ENCODE results near the gene BLOC1S1.

The BLOC1S1 gene

DNA sequence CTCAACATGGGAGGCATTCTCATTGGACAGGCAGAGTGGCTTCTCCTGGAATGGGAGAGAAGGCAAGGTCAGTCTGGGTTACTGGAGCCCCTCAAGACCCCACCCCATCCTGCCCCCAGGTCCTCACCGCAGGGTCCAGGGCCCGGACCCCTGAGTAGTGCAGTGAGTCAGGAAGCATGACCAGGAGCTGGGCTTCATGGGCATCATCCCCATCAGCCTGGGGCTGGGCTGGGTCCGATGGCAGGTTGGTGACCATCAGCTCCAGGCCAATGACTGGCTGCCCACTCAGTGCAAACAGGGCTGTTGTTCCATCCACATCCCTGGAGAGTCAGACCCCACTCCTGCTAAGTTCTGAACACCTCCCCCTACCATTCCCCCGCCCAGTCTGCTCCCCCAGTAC lies 21.2 kb upstream of the BLOC1S1 start:
- DNase-seq (ENCODE audit: low read depth, low spot score): no peak

DNA sequence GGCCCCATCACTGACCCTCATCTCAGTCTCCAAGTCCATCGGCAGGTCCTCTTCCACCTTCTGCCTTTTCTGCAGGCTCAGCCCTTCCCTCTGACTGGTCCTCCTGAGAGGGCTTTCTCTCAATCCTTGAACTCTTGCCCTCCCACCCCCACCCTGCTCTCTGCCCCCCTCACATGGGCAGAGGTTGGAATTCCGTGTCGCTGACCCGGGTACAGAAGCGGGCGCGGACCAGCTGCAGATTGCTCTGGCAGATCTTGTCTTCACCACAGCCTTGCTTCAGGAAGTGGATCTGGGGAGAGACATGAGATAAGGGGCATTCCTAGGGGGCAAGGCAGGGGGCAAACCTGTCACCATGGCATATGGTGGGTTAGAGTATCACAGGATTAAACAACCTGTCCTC lies 20.5 kb upstream of the BLOC1S1 start:
- no peak for DNase-seq (ENCODE audit: low read depth, low spot score)

DNA sequence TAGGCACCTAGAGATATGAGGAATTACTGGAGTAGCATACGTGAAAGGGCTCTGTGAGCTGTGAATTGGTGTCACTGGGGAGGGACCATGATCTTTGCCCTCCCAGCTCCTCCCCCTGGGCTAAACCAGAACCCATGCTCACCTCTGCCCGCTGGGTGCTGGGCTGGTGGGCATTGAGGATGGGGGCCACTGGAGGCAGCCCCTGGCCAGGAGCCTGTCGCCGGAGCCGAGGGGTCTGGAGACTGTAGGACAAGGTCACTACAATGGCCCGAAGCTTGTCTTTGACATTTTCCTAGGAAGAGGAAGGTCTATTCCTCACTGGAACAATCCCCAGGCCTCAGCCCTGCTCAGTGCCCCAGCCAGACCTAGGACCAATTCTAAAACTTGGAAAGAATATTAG lies 19.7 kb upstream of the BLOC1S1 start:
- no peak for DNase-seq (ENCODE audit: low read depth, low spot score)

DNA sequence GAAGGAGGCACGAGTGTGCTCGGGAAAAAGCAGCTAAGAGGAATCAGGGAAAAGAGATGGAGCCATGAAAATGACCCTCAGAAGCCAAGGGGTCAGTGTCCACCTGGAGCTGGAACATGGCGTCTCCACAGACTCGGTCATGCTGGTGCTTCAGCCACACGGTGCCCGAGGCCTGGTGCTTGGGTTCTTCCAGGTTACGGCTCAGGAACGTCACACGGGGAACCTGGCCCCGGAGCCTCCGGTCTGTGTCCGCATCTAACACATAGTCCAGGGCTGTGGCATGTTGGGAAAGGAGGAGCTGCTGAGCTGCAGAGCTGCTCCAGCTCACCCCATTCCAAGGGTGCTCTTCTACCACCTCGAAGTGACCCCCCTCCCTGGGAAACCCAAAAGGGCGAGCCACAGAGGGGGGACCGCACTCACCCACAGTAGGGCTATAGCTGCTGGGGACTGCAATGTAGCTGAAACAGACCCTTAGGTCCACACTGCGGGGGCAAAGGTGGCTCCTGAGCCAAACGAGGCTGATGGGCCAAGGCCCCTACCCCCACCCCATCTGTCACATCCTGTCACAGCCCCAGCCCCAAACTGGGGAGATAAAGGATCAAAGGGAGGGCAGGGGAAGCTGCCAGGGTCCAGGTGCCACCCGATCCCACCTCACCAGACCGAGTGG lies 18.9 kb upstream of the BLOC1S1 start:
- no peak for DNase-seq (ENCODE audit: low read depth, low spot score)

DNA sequence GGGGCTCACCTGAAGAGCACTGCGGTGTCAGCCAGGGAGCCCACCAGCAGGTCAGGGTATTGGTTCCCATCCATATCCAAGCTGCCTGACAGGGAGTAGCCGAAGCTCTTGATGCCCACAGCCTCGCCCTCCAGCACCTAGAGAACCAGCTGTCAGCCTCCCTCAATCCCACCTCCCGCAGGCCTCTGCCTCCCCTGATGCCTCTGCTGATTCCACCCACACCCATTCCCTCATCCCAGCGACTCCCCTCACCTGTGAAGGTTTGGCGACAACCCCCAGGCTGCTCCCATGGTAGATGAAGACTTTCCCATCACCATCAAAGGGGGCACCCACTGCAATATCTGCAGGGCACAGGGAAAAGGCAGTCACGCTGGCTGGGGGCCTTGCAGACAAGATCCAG lies 18.2 kb upstream of the BLOC1S1 start:
- no peak for DNase-seq (ENCODE audit: low read depth, low spot score)

DNA sequence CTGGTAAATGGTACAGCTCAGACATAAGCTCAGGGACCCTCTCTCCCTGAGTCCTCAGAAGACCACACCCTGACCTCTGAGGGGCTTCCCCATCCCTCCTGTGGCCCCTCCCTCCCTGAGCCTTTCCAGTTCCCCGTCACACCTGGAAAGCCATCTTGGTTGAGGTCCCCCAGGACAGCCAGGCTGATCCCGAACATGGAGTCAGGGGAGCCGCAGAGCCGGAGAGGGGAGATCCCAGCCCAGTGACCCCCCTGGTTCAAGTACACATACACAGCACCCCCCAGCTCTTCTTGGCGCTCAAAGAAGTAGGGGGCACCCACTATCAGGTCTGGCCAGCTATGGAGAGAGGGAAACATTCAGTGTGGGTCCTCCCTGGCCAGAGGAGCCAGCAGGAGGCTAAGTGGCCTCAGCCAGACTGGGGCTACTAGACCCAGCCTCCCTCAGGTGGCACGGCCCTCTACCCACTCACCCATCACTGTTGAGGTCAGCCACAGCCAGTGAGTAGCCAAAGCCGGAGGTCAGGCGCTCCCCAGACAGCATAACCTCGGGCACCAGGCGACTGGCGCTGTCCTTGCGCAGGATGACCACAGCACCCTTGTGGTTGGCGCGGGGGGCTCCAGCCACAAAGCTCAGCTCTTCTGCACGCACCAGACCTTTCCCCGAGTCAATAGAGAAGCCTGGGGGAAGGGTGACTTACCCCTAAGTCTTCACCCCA lies 17.4 kb upstream of the BLOC1S1 start:
- no peak for DNase-seq (ENCODE audit: low read depth, low spot score)

DNA sequence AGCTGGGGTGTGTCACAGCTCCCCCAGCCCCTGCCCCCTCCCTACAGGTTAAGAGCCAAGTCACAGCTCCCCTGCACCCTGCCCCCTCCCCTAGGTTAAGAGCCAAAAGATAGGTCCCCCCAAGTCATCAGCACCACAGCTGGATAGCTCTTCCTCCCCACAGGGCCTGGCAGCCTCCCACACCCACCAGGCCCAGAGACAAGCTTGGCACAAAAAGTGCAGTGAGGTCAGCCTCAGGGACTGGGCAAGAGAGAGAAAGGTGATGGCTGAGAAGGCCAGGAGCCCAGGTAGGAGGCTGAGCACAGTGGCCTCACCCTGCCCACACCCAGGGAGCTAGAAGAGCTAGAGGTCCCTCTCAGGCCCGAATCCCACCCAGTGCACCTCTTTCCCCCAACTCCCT lies 16.9 kb upstream of the BLOC1S1 start:
- DNase-seq (ENCODE audit: low read depth, low spot score): no peak

DNA sequence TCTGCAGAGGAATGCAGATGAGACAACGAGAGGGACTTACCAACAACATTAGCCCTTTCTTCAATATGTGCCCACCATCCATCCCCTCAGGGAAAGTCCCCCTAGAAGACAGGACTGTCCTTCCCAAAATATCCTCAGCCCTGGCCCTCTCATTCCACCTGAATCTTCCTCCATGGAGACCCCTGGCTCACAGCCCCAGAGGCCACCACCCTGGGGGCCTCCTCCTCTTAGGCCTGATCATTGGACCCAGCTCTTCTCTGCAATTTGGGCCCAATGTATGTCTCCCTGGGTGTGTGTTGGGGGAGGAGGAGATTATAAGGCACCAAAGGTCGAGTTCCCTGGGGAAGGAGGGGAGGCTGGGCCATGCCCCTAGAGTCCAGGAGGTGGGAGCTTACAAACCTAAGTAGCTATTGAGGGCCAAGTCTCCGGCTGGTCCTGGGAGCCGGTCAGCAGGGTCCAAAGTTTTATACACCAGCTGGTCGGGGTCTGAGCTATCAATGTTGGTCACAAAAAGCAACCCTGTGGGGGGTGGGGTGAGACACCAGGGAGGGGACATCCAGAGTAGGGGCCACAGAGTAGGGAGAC lies 16.3 kb upstream of the BLOC1S1 start:
- no peak for DNase-seq (ENCODE audit: low read depth, low spot score)

DNA sequence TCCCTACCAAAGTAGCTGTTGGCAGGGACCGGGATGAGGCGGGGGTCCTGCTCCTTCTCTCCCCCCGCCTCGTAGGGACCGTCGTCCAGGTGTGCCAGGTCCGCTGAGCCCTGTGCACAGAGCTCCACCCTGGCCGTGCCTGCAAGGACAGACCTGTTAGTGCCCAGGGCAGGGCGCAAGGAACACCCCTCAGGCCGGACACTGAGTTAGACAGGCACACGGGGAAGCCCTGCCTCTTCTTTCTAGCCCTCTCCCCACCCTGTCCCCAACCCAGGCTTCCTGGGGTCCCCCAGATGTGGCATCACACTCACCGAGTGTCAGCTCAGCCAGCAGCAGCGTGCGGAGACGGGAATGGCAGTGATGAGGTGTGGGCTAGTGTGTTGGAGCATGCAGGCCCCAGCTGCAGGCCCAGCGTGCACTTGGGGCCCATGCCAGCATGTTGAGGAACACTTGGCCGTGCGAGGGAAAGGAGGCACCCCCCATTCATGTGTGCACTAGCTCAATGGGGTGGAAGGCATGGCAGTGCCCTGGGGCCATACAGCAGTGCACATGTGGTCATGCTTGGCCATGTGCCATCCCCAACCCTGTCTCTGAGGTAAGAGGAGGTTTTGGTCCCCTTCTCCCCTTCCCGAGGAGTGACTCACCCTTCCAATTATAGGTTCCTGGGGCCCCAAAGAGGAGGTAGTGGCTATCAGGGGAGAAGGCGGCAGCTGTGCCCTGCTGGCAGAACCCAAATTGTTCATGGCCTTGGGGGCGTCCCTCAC lies 15.4 kb upstream of the BLOC1S1 start:
- DNase-seq (ENCODE audit: low read depth, low spot score): no peak

DNA sequence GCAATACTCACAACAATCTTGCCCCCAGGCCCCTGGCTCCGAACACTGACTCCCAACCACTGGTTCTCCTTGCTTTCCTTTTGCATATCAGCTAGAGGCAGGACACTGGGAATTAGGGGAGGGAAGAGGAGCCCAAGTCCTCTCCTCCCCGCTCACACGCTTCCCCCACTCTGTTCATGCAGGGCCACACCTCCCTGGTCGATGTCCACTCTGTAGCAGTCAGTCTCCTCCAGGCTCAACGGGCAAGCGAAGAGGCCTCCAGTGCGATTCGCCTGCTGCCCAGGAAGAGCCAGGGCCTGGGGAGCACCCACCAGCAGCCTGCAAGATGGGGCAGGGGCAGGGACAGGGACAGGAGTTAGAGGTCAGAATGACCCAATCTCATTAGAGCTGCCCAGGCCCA lies 13.0 kb upstream of the BLOC1S1 start:
- no peak for DNase-seq (ENCODE audit: low read depth, low spot score)

DNA sequence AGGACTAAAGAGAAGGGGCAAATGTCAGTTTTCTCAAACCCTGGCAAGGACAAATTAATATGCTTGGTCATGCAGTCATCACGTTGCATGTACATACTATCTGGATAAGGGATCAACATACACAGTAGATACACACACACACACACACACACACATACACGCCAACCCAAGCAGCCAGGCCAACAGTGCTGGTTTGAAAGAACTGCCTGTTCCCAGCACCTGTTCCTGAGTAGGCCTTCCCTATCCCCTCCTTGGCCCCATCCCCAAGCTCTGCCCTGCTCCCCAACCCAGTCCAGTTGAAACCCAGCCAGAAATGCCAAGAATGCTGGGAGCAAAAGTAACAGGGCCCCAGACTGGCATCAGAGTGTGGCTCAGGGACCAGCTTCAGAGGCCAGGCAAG lies 12.6 kb upstream of the BLOC1S1 start:
- no peak for DNase-seq (ENCODE audit: low read depth, low spot score)

DNA sequence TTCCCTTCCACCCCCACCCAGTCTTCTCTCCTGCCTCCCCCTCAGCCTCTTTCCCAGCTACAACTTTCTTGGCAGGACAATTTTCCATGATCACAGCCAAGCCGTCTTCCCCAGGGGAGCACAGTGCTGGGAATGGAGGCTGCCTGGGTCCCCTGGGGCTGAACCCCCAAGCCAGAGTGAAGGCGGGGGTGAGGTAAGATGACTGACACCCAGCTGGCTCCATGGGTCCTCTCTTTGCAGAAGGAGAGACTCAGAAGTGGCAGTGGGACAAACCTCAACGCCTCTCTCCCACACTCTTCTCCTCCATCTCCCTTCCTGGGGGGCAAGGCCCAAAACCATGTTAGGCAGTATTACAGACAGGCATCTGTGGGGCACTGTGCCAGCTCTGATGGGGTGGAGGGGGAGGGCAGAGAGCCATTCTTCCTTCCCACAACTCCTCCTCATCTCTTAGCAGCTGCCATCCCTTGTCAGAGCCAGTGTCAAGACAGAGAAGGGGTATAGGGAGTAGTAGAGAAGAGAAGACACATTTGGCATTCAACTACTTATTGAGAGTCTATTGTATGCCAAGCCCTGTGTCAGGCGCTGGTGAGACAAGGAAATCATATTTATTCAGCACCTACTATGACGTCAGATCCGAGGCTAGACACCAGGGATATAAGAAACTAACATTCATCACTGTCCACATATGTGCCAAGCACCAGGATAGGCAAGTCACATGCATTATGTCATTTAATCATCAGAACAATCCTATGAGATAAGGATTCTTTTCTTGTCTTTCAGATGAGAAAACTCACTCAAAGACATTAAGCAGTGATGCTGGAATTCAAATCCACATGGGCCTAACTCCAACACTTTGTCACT lies 11.7 kb upstream of the BLOC1S1 start:
- no peak for DNase-seq (ENCODE audit: low read depth, low spot score)

DNA sequence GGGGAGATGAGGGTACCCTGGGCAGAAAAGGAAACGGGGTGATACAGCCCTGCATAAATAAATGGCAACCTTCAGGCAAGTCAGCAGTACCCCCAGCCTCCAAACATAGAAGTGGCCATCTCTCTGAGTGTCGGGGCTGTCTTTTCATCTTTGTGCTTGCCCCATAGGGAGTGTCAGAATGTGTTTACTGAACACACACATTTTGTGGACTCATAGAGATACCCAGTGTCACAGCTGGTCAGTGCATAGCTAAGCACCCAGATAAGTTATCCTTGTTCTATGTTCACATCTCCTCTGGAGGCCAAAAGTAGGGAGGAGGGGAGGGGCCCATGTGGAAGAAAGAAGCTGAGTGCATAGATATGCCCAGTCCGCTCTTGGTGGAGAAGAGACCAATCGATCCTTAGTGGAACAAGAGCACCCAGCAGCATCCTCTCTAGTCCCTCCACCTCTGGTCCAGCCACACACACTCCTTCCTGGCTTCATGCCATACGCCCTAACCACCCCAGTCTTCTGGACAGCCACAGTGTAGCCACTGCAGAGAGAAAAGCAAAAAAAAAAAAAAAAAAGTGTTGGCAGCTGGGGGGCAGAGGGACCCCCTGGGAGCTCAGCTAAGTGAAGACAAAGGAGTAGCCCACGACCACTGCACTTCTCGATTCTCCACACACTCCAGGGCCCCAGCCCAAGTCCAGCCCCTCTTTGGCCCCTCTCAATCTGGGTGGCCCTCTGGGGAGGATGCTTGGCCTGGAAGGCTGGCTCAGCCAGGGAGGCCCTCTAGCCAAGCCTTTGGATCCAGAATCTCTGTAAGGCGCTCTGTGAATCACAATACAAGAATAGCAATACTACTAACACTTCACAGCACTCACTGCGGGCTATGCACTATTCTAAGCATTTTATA lies 10.8 kb upstream of the BLOC1S1 start:
- no peak for DNase-seq (ENCODE audit: low read depth, low spot score)

DNA sequence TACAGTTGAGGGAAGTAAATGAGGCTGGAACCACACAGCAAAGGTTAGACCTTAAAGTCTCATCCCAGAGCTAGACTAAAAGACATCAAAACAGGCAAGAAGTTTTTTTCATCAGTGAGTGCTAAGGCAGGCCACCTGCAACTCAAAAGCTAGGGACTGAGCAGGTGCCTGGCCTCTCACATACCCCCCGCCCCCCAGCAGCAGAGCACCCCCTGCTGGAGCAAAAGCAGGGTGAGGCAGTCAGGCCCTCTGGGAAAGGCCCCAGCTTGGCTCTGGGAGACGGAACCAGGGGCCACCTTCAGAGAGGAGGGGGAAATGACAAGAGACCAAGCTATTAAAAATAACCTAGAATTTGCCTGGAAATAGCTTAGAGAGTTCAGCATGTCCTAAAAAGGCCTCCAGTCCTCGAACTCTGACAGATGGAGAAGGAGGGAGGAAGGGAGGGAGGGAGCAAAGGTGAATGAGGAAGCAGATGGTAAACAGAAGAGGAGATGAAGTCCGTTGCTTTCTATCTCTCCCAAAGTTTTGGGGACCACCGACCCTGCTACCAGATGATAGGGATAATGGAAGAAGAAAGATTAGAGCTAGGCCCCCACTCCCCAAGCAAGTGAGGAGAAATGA lies 10.0 kb upstream of the BLOC1S1 start:
- DNase-seq (ENCODE audit: low read depth, low spot score): no peak

DNA sequence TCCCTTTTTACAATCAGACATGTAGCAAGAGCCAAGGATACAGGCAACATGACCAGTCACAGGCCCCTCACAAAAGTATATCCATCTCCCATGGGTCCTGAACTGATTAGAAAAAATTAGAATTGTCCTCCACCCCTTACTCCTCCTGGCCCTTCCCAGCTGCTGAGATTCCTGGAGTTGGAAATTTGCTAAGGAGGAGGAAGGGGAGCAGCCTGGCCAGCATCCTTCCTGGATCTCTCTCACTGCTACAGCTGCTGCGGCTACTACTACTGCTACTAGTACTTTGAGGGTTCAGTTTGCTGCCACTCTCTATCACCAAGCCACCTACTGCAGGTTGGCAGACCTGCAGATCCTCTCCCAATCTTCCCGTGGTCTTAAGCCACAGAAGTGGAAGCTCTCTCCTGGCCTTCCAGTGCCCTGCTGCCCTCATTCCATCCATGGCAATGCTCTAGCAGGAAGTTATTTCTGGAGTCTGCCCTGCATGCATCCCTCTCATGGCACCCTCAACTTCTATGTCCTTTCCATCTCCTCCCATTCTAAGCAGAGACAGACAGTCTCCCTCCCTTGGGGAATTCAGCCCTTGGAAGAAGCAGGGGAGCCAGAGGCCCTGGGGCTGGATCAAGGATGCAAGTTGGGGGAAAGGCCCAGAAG lies 9.2 kb upstream of the BLOC1S1 start:
- DNase-seq (ENCODE audit: low read depth, low spot score): no peak

DNA sequence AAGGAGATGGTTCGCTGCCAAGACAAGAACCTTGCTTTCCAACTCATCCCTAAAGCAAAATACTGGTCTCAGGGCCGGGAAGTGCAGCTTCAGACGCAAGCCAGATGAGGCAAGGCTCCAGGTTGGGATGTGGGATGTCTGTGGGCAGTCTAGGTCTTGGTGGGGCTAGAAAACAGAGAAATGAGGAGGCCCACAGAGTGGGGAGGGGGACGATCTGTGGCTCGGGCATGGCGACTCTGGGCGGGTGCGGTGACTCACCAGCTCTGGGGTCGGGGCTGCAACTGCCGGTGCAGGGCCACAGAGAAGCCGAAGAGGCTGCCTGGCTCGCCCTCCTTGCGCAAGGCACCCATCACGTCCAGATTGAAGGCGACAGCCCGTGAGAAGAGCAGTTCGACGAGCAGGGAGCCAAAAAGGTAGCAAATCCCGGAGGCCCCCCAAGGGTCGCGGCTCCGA lies 8.6 kb upstream of the BLOC1S1 start:
- DNase-seq (ENCODE audit: low read depth, low spot score): no peak

DNA sequence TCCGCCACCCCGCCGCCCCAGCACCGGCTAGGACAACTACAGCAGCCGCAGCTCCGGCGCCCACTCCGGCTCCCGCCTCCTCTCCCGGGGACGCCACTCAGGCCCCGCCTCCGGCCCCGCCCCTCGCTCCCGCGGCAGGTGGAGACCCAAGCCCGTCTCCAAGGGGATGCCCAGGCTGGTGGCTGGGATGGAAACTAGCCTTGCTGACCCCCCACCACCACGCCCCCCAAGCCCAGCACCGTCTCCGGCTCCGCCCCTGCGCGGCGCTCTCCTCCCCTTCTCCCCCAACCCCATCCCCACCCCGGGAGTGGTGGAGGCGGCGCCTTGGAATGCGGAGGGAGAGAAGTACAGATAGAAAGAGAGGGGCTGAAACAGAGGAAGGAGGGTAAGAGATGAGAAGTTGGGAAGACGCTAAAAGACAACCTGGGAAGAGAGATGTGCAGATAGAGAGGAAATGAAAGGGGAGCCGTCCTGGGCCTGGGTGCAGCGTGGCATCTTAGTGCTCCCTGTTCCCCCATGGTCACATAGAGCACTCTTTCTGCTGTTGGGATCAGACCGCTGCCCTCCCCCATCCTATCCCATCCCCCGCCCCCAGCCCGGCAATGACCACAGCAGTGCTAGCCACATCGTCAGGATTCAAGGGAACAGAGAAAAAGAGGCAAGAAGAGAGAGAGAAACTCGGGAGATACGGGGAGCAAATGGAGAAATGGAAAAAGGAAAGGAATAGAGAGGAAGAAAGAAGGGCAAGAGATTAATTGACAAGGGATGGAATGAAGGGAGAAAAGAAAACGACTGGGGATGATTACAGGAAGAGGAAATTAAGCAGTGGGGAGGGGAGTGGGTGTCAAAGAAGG lies 7.8 kb upstream of the BLOC1S1 start, which contains the start of gene ITGA7:
Gene ITGA7 (minus strand): TSS at position 64 of the 854 bp plus-strand sequence. CDS start 222 bp downstream, outside the sequence.
- peak; percentile 25 for DNase-seq (ENCODE audit: low read depth, low spot score)

DNA sequence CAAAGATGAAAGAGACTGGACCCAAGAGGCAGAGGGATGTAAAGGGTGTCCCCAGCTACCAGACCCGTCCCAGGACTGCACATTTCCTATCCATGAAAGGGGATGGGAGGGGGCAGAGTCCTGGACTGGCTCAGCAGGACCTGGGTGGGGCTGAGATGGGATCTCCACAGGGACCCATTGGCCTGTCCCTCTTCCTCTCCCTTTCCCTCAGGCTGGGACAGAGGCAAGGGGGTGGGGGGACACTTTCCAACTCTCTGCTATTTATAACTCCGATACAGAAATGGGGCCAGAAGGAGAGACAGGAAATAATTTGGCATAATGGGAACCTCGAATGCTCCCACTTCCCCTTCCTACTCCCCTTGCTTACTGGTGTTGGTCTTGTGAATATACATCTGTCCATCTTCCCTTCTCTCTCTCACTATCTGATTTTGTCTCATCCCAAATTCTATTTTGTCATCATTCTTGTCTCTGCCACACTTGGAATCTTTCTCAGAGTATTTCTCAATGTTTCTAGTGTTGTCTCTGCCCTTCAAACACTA lies 7.1 kb upstream of the BLOC1S1 start:
- DNase-seq (ENCODE audit: low read depth, low spot score): no peak

Data from activated naive CD8-positive, alpha-beta T cell treated with anti-CD3 and anti-CD28 coated beads, Interleukin-2, amount 50 U/mL, for 16 hours (primary cell).